K562 (cell line): Measurements from ENCODE around the gene COQ9. TPM values are rescaled to one million over a fixed set of nuclear protein-coding genes. Genes with fewer than 3 reads are reported as not detected.
A peak's percentile ranks its signal among the peaks of the same experiment; 100 is the strongest.

Experiments
- BRF1 ChIP-seq: IDR thresholded peaks from 3 replicates; pipeline ENCODE4 v1.6.1; 2011; ENCODE audit warnings: borderline replicate concordance, mild to moderate bottlenecking; ENCODE audit not compliant: insufficient read length; ENCODE audit errors: extremely low read depth
- CAMTA2 ChIP-seq: fragments of 250-450 bp; sonication (Bioruptor Pico); conservative IDR thresholded peaks from 2 replicates; pipeline ENCODE4 v1.5.1; 2022
- E2F8 ChIP-seq: fragments of 450-650 bp; IDR thresholded peaks from 2 replicates; pipeline ENCODE4 v1.7.1; 2018; ENCODE audit warnings: mild to moderate bottlenecking, low read depth; ENCODE audit not compliant: partially characterized antibody
- FIP1L1 ChIP-seq: fragments of 200-400 bp; formaldehyde crosslinking; IDR thresholded peaks from 2 replicates; pipeline ENCODE4 v1.6.1; 2018; ENCODE audit warnings: mild to moderate bottlenecking, low read depth, low read length; ENCODE audit not compliant: poor library complexity, severe bottlenecking
- FOSL1 ChIP-seq: fragments of 200-800 bp; sonication (Bioruptor generic); conservative IDR thresholded peaks from 2 replicates; pipeline ENCODE4 v1.6.1; 2016; ENCODE audit warnings: missing genetic modification characterization, missing compliant biosample characterization
- GATAD2A ChIP-seq: fragments of 450-650 bp; IDR thresholded peaks from 2 replicates; pipeline ENCODE4 v1.6.1; 2017
- KDM4B ChIP-seq, 2 experiments: fragments of 450-650 bp in 1 of 2; sonication (generic) in 1 of 2; IDR thresholded peaks; 2 replicates each; pipeline ENCODE4 v1.6.1; 2016 to 2017; ENCODE audit warnings: borderline replicate concordance in 2 of 2, antibody characterized with exemption in 1 of 2, low read depth in 1 of 2, mild to moderate bottlenecking in 1 of 2
- LEF1 ChIP-seq: fragments of 450-650 bp; IDR thresholded peaks from 2 replicates; pipeline ENCODE4 v1.6.1; 2016; ENCODE audit warnings: mild to moderate bottlenecking
- NCOA4 ChIP-seq: fragments of 450-650 bp; IDR thresholded peaks from 2 replicates; pipeline ENCODE4 v1.6.1; 2018; ENCODE audit warnings: mild to moderate bottlenecking; ENCODE audit not compliant: partially characterized antibody
- NEUROD1 ChIP-seq: fragments of 150-350 bp; IDR thresholded peaks from 2 replicates; pipeline ENCODE4 v1.6.1; 2014; ENCODE audit warnings: borderline replicate concordance, low read length, low read depth; ENCODE audit not compliant: partially characterized antibody
- SMARCA4 ChIP-seq: fragments of 450-650 bp; IDR thresholded peaks from 2 replicates; pipeline ENCODE4 v1.6.1; 2016
- TFAP4 ChIP-seq: sonication (generic); formaldehyde crosslinking; IDR thresholded peaks from 2 replicates; pipeline ENCODE4 v1.8.0; 2022; ENCODE audit warnings: missing genetic modification reagents, mild to moderate bottlenecking, moderate library complexity, borderline replicate concordance
- THRB ChIP-seq: fragments of 450-650 bp; formaldehyde crosslinking; conservative IDR thresholded peaks from 2 replicates; pipeline ENCODE4 v1.4.0; 2022; ENCODE audit warnings: mild to moderate bottlenecking, missing genetic modification characterization
- ZFP36 ChIP-seq: fragments of 150-350 bp; IDR thresholded peaks from 2 replicates; pipeline ENCODE4 v1.6.1; 2018; ENCODE audit warnings: low read length, low read depth; ENCODE audit not compliant: partially characterized antibody
- ZKSCAN1 ChIP-seq: fragments of 150-350 bp; IDR thresholded peaks from 2 replicates; pipeline ENCODE4 v1.6.1; 2016; ENCODE audit warnings: low read depth, low read length
- ZNF232 ChIP-seq: sonication (generic); formaldehyde crosslinking; IDR thresholded peaks from 2 replicates; pipeline ENCODE4 v1.8.0; 2022; ENCODE audit warnings: mild to moderate bottlenecking, missing genetic modification reagents
- ZNF778 ChIP-seq: fragments of 450-650 bp; formaldehyde crosslinking; IDR thresholded peaks from 2 replicates; pipeline ENCODE4 v1.4.0; 2020; ENCODE audit warnings: mild to moderate bottlenecking, moderate library complexity
- polyA plus RNA-seq, 8 experiments: library from polyadenylated mRNA; depleted of rRNA in 4 of 8; stranded (reverse) in 5 of 8; unstranded in 3 of 8; fragments of >200 nt; fragmentation: Nextera tagmentation in 2 of 8; fragmentation: Illumina TruSeq in 1 of 8; extraction: Ambion mirVana in 2 of 8; extraction: Trizol in 1 of 8; gene quantifications; 2 replicates each; pipeline versions ENCODE4 v1.2.1 to v1.2.3, GENCODE V29; 2011 to 2014; ENCODE audit warnings: inconsistent platforms in 1 of 8, missing spikeins in 1 of 8
- total RNA-seq, 7 experiments: library from RNA; depleted of rRNA in 6 of 7; stranded (reverse); fragments of >200 nt in 6 of 7; fragmentation: Illumina TruSeq in 2 of 7; extraction: Trizol in 2 of 7; gene quantifications; 2 replicates each; pipeline versions ENCODE4 v1.2.1 to v1.2.3, GENCODE V29; 2011 to 2021; ENCODE audit warnings: low replicate concordance in 1 of 7
- TF ChIP-seq, protein P1 (sequence below): fragments of 250-450 bp; sonication (Bioruptor Pico); IDR thresholded peaks from 2 replicates; pipeline ENCODE4 v1.5.0; 2021
- TF ChIP-seq, protein P2 (sequence below): fragments of 250-450 bp; sonication (Bioruptor Pico); IDR thresholded peaks from 2 replicates; pipeline ENCODE4 v1.4.0; 2020

Gene COQ9
- total and polyA plus RNA-seq, 9 of the 15 experiments (the other 6 are each of a cell fraction or from before 2014, with no cell fraction given), result 35.0 to 139 (median 71.4) TPM

- TF ChIP-seq, protein P1, sequence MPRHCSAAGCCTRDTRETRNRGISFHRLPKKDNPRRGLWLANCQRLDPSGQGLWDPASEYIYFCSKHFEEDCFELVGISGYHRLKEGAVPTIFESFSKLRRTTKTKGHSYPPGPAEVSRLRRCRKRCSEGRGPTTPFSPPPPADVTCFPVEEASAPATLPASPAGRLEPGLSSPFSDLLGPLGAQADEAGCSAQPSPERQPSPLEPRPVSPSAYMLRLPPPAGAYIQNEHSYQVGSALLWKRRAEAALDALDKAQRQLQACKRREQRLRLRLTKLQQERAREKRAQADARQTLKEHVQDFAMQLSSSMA (CRISPR knock-in tag), result no peak; the same call in 1 of the 2 replicates
- TF ChIP-seq ZNF778 (CRISPR knock-in tag) (no peak), ZKSCAN1 (0 out of 2 replicates have a peak, but pooled peaks have one; percentile 17), LEF1 (no peak), E2F8 (peak; percentile 59), BRF1 (no peak), FOSL1 (tag) (0 out of 2 replicates have a peak, but pooled peaks have one; percentile 13), THRB (no peak), NEUROD1 (peak; percentile 81), CAMTA2 (CRISPR knock-in tag) (no peak), GATAD2A (0 out of 2 replicates have a peak, but pooled peaks have one; percentile 62), ZFP36 (no peak), KDM4B (IDR thresholded peaks at IDR 0.05; ENCODE audit: borderline replicate concordance in 2 of 2, low read depth in 1 of 2) (no peak), FIP1L1 (peak; percentile 34), NCOA4 (no peak), ZNF232 (CRISPR knock-in tag) (0 out of 2 replicates have a peak, but pooled peaks have one; percentile 13), TFAP4 (CRISPR knock-in tag) (peak; percentile 93), SMARCA4 (no peak)
- TF ChIP-seq, protein P2, sequence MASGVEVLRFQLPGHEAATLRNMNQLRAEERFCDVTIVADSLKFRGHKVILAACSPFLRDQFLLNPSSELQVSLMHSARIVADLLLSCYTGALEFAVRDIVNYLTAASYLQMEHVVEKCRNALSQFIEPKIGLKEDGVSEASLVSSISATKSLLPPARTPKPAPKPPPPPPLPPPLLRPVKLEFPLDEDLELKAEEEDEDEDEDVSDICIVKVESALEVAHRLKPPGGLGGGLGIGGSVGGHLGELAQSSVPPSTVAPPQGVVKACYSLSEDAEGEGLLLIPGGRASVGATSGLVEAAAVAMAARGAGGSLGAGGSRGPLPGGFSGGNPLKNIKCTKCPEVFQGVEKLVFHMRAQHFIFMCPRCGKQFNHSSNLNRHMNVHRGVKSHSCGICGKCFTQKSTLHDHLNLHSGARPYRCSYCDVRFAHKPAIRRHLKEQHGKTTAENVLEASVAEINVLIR (CRISPR knock-in tag), result peak; percentile 76
These were observed at the start of gene COQ9, which contains the start of gene CIAPIN1 (continued) for GRCh38 chr16:57447186-57447962.
